NT2/D1 (cell line): ENCODE measurements around the gene ERAS.

Experiments
- SUZ12 ChIP-seq: IDR thresholded peaks from 2 replicates; pipeline ENCODE4 v1.6.1; 2011; ENCODE audit not compliant: insufficient read length, insufficient read depth; ENCODE audit errors: extremely low read depth
- YY1 ChIP-seq: IDR thresholded peaks from 2 replicates; pipeline ENCODE4 v1.6.1; 2011; ENCODE audit not compliant: insufficient read length, insufficient read depth
- ZNF274 ChIP-seq: IDR thresholded peaks from 2 replicates; pipeline ENCODE4 v1.6.1; 2011; ENCODE audit warnings: mild to moderate bottlenecking, low read depth, low read length

- TF ChIP-seq ZNF274 (no peak), YY1 (no peak), SUZ12 (no peak)
Observed at GRCh38 chrX:48791063-48791820, 35.1 kb upstream of the ERAS start.
